DMS53 treated with DMSO at 0.1 percent for 48 hours (cell line): ENCODE data around the gene SDK2.

Source experiments
- DNase-seq: peaks from one replicate; lab custom pipeline; 2025; ENCODE audit not compliant: unreplicated experiment; lab: John Stamatoyannopoulos, UW

SDK2 gene

GRCh38 chr17:73519011-73519410, 125.2 kb downstream of the SDK2 start:
- no peak for DNase-seq

GRCh38 chr17:73516431-73516830, 127.8 kb downstream of the SDK2 start:
- DNase-seq = no peak

- DNase-seq = no peak
These were observed 129.9 kb downstream of the SDK2 start for GRCh38 chr17:73514146-73514863.

DNA sequence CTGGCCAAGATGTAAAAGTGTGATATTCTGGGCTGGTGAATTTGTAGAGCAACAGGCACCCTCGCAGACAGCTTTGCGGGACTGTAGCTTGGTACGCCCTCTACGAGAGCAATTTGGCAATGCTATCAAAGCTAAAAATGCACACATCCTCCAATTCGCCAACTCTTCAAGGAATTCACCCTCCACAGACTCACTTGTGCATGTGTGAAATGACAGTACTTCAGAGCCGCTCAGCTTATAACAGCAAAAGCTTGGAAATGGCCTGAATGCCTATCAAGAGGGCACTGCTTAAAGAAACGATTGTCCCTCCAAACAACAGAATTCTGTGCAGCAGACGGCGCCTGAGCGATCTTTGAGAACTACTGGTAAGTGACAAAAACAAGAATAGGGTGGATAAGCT, 130.8 kb downstream of the SDK2 start:
- DNase-seq = no peak

DNA sequence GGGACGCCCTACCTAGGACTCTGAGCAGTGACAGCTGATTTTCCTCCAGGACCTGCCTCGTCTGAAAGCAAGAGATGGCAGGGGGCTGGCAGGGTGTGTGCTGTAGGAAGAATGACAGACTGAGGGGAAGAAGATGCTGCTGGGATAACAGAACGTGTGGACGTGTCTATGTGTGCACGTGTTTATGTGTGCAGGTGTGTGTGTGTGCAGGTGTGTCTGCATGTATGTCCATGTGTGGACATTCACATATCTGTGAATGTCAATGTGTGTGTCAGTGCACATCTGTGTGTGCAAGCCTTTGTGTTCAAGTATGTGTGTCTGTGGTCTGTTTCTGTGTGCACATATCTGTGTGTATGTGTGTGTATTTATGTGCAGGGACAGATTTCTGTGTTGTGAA, 132.5 kb downstream of the SDK2 start:
- no peak for DNase-seq

GRCh38 chr17:73510981-73511718, 133.1 kb downstream of the SDK2 start:
- DNase-seq = no peak

GRCh38 chr17:73508931-73509605, 135.2 kb downstream of the SDK2 start:
- DNase-seq = no peak

- DNase-seq = no peak
These were observed 136.0 kb downstream of the SDK2 start for GRCh38 chr17:73508057-73508930.

GRCh38 chr17:73506470-73507435, 137.5 kb downstream of the SDK2 start:
- no peak for DNase-seq

GRCh38 chr17:73503560-73503959, 140.7 kb downstream of the SDK2 start:
- DNase-seq = no peak

DNA sequence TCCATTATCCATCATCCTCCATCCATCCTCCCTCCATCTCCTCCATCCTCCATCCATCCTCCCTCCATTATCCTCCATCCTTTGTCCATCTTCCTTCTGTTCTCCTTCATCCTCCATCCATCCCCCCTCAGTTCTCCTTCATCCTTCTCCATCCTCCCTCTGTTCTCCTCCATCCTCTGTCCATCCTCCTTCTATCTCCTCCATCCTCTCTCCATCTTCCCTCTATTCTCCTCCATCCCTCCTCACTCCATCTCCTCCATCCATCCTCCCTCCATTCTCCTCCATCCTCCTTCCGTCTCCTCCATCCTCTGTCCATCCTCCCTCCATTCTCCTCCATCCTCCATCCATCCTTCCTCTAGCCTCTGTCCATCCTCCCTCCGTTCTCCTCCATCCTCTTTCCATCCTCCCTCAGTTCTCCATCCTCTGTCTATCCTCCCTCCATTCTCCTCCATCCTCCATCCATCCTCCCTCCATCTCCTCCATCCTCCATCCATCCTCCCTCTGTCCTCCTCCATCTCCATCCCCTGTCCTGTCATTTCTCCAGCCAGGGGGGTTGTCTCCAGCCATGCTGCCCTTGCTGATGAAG, 143.7 kb downstream of the SDK2 start:
- no peak for DNase-seq

- no peak for DNase-seq
These were observed 145.2 kb downstream of the SDK2 start for GRCh38 chr17:73498886-73499554.

GRCh38 chr17:73498176-73498575, 146.1 kb downstream of the SDK2 start:
- DNase-seq = no peak

DNA sequence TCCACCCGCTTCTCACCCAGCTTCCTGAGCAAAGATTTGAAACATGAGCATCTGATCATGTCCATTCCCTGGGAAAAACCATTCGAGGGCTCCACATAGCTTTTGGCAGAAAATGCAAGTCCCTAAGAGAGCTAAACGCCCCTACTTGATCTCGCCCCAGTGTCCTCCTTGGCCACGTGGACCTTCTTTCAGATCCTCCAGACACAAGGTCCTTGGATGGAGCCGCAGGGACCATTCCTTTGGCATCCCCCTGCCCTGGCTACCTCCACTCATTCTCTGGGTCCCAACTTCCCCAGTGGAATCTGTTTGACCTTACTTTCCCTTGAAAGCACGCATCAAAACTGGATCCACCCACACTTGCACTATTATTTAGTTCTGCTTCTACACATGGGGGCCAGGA, 146.5 kb downstream of the SDK2 start:
- DNase-seq = no peak

DNA sequence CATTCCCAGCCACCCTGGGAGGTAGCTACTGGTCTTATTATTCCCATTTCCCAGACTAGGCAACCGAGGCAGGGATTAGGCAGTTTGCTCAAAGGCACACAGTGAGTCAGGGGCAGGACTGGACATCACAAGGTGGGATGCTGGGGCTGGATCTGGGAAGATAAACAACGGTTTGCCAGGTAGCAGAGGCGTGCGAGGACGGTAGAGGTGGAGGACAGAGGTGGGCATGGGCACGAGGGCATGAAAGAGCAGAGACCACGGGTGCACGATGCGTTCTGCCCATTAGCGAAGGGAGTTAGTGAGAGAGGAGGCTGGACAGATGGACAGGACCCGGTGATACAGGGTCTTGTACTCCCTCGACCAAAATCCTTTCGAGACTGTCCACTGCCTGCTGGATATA, 148.0 kb downstream of the SDK2 start:
- DNase-seq = no peak

GRCh38 chr17:73495641-73496040, 148.6 kb downstream of the SDK2 start:
- no peak for DNase-seq

- no peak for DNase-seq
These were observed 149.3 kb downstream of the SDK2 start for GRCh38 chr17:73494950-73495349.

DNA sequence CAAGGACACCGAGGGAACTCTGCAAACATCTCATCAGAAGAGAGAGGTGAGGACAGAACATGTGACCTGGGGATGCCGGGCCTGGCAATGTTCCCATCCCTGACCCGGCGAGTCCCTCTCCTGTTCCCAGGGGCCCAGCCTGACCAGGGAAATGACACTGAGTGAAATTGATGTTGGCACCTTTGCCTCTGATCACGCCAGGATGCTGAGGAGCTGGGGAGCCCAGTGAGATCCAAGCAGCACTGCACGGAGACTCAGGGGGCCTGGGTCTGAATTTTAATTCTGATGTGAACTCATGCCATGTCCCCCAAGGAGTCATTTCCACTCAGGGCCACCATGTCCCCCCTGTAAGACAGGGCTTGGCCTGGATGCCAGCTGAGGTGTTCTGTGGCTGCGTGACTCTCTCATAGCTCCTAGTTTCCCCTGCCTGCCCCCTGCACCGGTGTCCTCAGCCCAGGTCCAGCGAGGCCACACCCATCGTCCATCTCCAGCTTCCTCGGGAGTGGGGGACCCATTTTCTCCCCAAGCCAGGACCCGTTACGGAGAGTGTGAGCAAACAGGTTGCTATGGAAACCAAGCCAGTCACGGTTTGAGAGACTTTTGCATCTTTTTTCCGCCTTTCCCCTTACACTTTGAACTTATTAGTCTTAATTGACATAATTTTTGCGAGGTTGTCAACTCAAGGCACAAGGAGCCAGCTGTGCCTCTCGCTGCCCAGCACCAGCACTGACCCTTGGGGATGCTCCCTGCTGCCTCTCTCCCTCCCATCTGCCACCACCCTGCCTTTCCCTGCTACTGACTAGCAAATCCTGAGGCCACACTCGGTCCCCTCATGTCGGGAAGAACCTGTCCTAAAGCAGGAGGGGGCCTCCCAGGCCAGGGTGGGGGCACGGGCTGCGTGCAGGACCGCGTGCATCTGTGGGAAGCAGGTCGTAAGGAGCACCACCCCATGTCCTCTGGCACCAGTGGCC, 150.0 kb downstream of the SDK2 start:
- DNase-seq = no peak
